IMR-90 (cell line): ENCODE results near the gene TEP1. TPM values are rescaled to one million over a fixed set of nuclear protein-coding genes. Genes with fewer than 3 reads are reported as not detected.

Experiments used
- ATAC-seq: fragments of 200-7000 bp; cut with Tn5 transposase; 2 replicates; pipeline ENCODE4 v1.9.1; 2020; ENCODE audit warnings: low read depth, mild to moderate bottlenecking, moderate library complexity
- BruUV-seq: library from RNA; stranded (reverse); fragments of 400-500 nt; replicated peaks from 2 replicates; lab custom pipeline; 2021; lab: Mats Ljungman, UMichigan
- CTCF ChIA-PET: fragments of 300-600 bp; formaldehyde crosslinking; extraction: SDS; loops from one replicate; lab custom pipeline; 2021; ENCODE audit warnings: antibody characterized with exemption; lab: Yijun Ruan, JAX
- POLR2A ChIA-PET: fragments of 300-600 bp; sonication (Branson Sonifier 250); formaldehyde crosslinking; loops from one replicate; lab custom pipeline; 2022; ENCODE audit warnings: antibody characterized with exemption; ENCODE audit not compliant: unreplicated experiment; lab: Charles Lee
- DNase-seq: peaks from one replicate; pipeline ENCODE4 v3.0.0; 2013
- H2AFZ ChIP-seq: replicated peaks from 2 replicates; pipeline ENCODE3; 2013; ENCODE audit warnings: low read length, mild to moderate bottlenecking; ENCODE audit not compliant: poor library complexity
- H2AK5ac ChIP-seq: 2 replicates; pipeline ENCODE4 v1.6.1; 2013; ENCODE audit warnings: low read depth, low read length, inconsistent platforms
- H2AK9ac ChIP-seq: replicated peaks from 2 replicates; pipeline ENCODE3; 2013; ENCODE audit warnings: mild to moderate bottlenecking, low read depth, low read length, moderate library complexity; ENCODE audit not compliant: poor library complexity
- H2BK120ac ChIP-seq: 2 replicates; pipeline ENCODE4 v1.6.1; 2013; ENCODE audit warnings: low read depth, low read length, inconsistent platforms
- H2BK15ac ChIP-seq: 3 replicates; pipeline ENCODE4 v1.6.1; 2013; ENCODE audit warnings: low read depth, low read length, inconsistent platforms
- H2BK20ac ChIP-seq: 2 replicates; pipeline ENCODE4 v1.6.1; 2013; ENCODE audit warnings: low read depth, mild to moderate bottlenecking, inconsistent platforms, low read length, moderate library complexity
- H2BK5ac ChIP-seq: 2 replicates; pipeline ENCODE4 v1.6.1; 2013; ENCODE audit warnings: mild to moderate bottlenecking, low read depth, low read length, inconsistent platforms; ENCODE audit not compliant: poor library complexity, severe bottlenecking
- H3K14ac ChIP-seq: replicated peaks from 2 replicates; pipeline ENCODE4 v1.6.1; 2013; ENCODE audit warnings: low read depth, low read length, inconsistent platforms
- H3K18ac ChIP-seq: 2 replicates; pipeline ENCODE4 v1.6.1; 2013; ENCODE audit warnings: low read depth, low read length, control low read depth
- H3K23ac ChIP-seq: 2 replicates; pipeline ENCODE4 v1.6.1; 2013; ENCODE audit warnings: low read depth, low read length, inconsistent platforms
- H3K27ac ChIP-seq: 2 replicates; pipeline ENCODE4 v1.5.1; 2013; ENCODE audit warnings: mild to moderate bottlenecking, control low read depth, low read length; ENCODE audit not compliant: insufficient read depth
- H3K27me3 ChIP-seq: 2 replicates; pipeline ENCODE4 v1.6.1; 2013; ENCODE audit warnings: low read length; ENCODE audit not compliant: control insufficient read depth, insufficient read depth
- H3K36me3 ChIP-seq: 2 replicates; pipeline ENCODE4 v1.6.1; 2013; ENCODE audit warnings: low read length, mixed read lengths; ENCODE audit not compliant: control insufficient read depth, insufficient read depth
- H3K4ac ChIP-seq: 2 replicates; pipeline ENCODE4 v1.6.1; 2013; ENCODE audit warnings: low read depth, low read length, inconsistent platforms
- H3K4me1 ChIP-seq: 2 replicates; pipeline ENCODE4 v1.6.1; 2013; ENCODE audit warnings: low read length, mixed read lengths; ENCODE audit not compliant: control insufficient read depth, insufficient read depth
- H3K4me2 ChIP-seq: 2 replicates; pipeline ENCODE4 v1.6.1; 2013; ENCODE audit warnings: low read depth, mild to moderate bottlenecking, control low read depth, low read length, moderate library complexity
- H3K4me3 ChIP-seq: 2 replicates; pipeline ENCODE4 v1.5.1; 2013; ENCODE audit warnings: low read depth, mild to moderate bottlenecking, control low read depth, low read length, moderate library complexity; ENCODE audit not compliant: insufficient read depth
- H3K56ac ChIP-seq: 2 replicates; pipeline ENCODE4 v1.6.1; 2013; ENCODE audit warnings: low read length, inconsistent platforms; ENCODE audit not compliant: insufficient read depth; ENCODE audit errors: extremely low read depth
- H3K79me1 ChIP-seq, 2 experiments: 2 replicates each; pipeline ENCODE4 v1.6.1; 2013; ENCODE audit warnings: low read length in 2 of 2, inconsistent platforms in 1 of 2, low read depth in 1 of 2
- H3K9ac ChIP-seq: 2 replicates; pipeline ENCODE4 v1.6.1; 2013; ENCODE audit warnings: low read depth, low read length, control low read depth
- H3K9me1 ChIP-seq: 2 replicates; pipeline ENCODE4 v1.6.1; 2013; ENCODE audit warnings: low read length, inconsistent platforms; ENCODE audit not compliant: insufficient read depth
- H3K9me3 ChIP-seq: 2 replicates; pipeline ENCODE4 v1.6.1; 2013; ENCODE audit warnings: low read length; ENCODE audit not compliant: control insufficient read depth, insufficient read depth
- H4K20me1 ChIP-seq: 2 replicates; pipeline ENCODE4 v1.6.1; 2013; ENCODE audit warnings: low read length, inconsistent platforms; ENCODE audit not compliant: insufficient read depth
- H4K5ac ChIP-seq: 2 replicates; pipeline ENCODE4 v1.6.1; 2013; ENCODE audit warnings: mild to moderate bottlenecking, low read depth, low read length, control low read depth
- H4K8ac ChIP-seq, 2 experiments: 2 replicates each; pipeline ENCODE4 v1.6.1; 2013; ENCODE audit warnings: low read depth in 2 of 2, low read length in 2 of 2, control low read depth in 1 of 2, inconsistent platforms in 1 of 2
- H4K91ac ChIP-seq: 2 replicates; pipeline ENCODE4 v1.6.1; 2013; ENCODE audit warnings: low read depth, low read length, inconsistent platforms; ENCODE audit not compliant: insufficient read depth
- CTCF ChIP-seq: conservative IDR thresholded peaks from 2 replicates; pipeline ENCODE4 v1.5.1; 2012; ENCODE audit warnings: mild to moderate bottlenecking, low read depth, low read length, improper control_type of control experiment
- ELK1 ChIP-seq: fragments of 150-350 bp; IDR thresholded peaks from 2 replicates; pipeline ENCODE4 v1.6.1; 2016; ENCODE audit warnings: low read depth, mild to moderate bottlenecking, low read length, moderate library complexity, borderline replicate concordance
- MAFK ChIP-seq: IDR thresholded peaks from 2 replicates; pipeline ENCODE4 v1.6.1; 2012; ENCODE audit warnings: low read depth, low read length, improper control_type of control experiment
- MXI1 ChIP-seq: IDR thresholded peaks from 2 replicates; pipeline ENCODE4 v1.6.1; 2012; ENCODE audit warnings: low read depth, mild to moderate bottlenecking, low read length, moderate library complexity, borderline replicate concordance
- NFE2L2 ChIP-seq: fragments of 150-350 bp; IDR thresholded peaks from 2 replicates; pipeline ENCODE4 v1.6.1; 2016; ENCODE audit warnings: low read depth, mild to moderate bottlenecking, low read length
- POLR2A ChIP-seq: IDR thresholded peaks from 2 replicates; pipeline ENCODE4 v1.6.1; 2012; ENCODE audit warnings: mild to moderate bottlenecking, low read depth, low read length
- USF2 ChIP-seq: fragments of 150-350 bp; IDR thresholded peaks from 2 replicates; pipeline ENCODE4 v1.6.1; 2017; ENCODE audit warnings: mild to moderate bottlenecking, antibody characterized with exemption, low read length, low read depth
- WGBS, 2 experiments: methylation state at CpG; one replicate each; pipeline versions ENCODE4 v1.1.5 to v1.1.7; 2013; ENCODE audit warnings: missing lambda C conversion rate in 2 of 2; ENCODE audit not compliant: insufficient read length in 1 of 2; ENCODE audit errors: extremely low coverage in 2 of 2; 5-methylcytosine and 5-hydroxymethylcytosine counted together
- dilution Hi-C: fragments of 300-500 bp; cut with HindIII; formaldehyde crosslinking; loops from one replicate; pipeline ENCODE4 v1.14.3; 2018; ENCODE audit warnings: low sequenced_read_pairs; ENCODE audit not compliant: unreplicated experiment
- in situ Hi-C: fragments of 300-500 bp; cut with MboI; formaldehyde crosslinking; loops from 3 replicates; pipeline ENCODE4 v1.14.3; 2019; ENCODE audit warnings: low sequenced_read_pairs, inconsistent platforms, mixed read lengths
- intact Hi-C: fragments of 100-400 bp; cut with micrococcal nuclease; formaldehyde crosslinking; loops from 2 replicates; pipeline ENCODE4 v1.10.0; 2022
- polyA plus RNA-seq, 3 experiments: library from polyadenylated mRNA; depleted of rRNA; stranded (reverse); fragments of >200 nt; gene quantifications; 2 replicates each; pipeline ENCODE4 v1.2.3, GENCODE V29; 2012; ENCODE audit warnings: low replicate concordance in 1 of 3
- total RNA-seq: library from RNA; depleted of rRNA; stranded (reverse); fragments of >200 nt; gene quantifications from 2 replicates; pipeline ENCODE4 v1.2.3, GENCODE V29; 2012

TEP1 gene
- total and polyA plus RNA-seq, 2 of the 4 experiments (the other 2 are of a cell fraction): 10.7 to 12.4 TPM

GRCh38 chr14:20446889-20447288, 33.6 kb upstream of the TEP1 start:
- H2BK120ac ChIP-seq: no peak overlapping the region
- no peak overlapping the region for H2AFZ ChIP-seq
- H3K23ac ChIP-seq: no peak overlapping the region
- no TSS peak for BruUV-seq
- H3K14ac ChIP-seq: no peak overlapping the region
- no peak overlapping the region for H3K4ac ChIP-seq
- H3K9me1 ChIP-seq: no peaks in the 10 kb centered on the region
- TF ChIP-seq MXI1 (no peak), CTCF (no peak), NFE2L2 (peak; percentile 93), USF2 (no peak), MAFK (peak; percentile 42; the same call in 1 of the 2 replicates), ELK1 (no peak), POLR2A (no peak)
- no peak overlapping the region for H3K27ac ChIP-seq
- H3K79me1 ChIP-seq: no peaks in the 10 kb centered on the region
- no peak overlapping the region for H2BK15ac ChIP-seq
- POLR2A ChIA-PET: no interaction called here
- dilution Hi-C loops (no loop called here), in situ Hi-C loops (no loop called here), intact Hi-C loops (loop anchor here (10.0 kb wide), 1 partner anchor 82 kb away; no protein-coding TSS in a partner anchor)
- no peak overlapping the region for H4K5ac ChIP-seq
- H3K27me3 ChIP-seq: no peaks in the 10 kb centered on the region
- peaks cover 32% of the 10 kb centered on the region for H3K36me3 ChIP-seq
- no peak overlapping the region for H4K8ac ChIP-seq
- WGBS, 2 experiments: 100% methylated on average over 1 of the region's 5 CpGs; no CpG with 5 or more reads in 1 of the 2 experiments
- no peak overlapping the region for H3K18ac ChIP-seq
- H3K9ac ChIP-seq: no peak overlapping the region
- no peaks in the 10 kb centered on the region for H3K4me1 ChIP-seq
- no peak overlapping the region for H3K4me2 ChIP-seq
- H2BK5ac ChIP-seq: no peak overlapping the region
- ATAC-seq (no peak), DNase-seq (no peak)
- no peak overlapping the region for H2BK20ac ChIP-seq
- no peak overlapping the region for H2AK5ac ChIP-seq
- CTCF ChIA-PET: no interaction called here
- no peak overlapping the region for H2AK9ac ChIP-seq
- no peak overlapping the region for H4K91ac ChIP-seq
- H3K56ac ChIP-seq: no peak overlapping the region
- no peak overlapping the region for H3K4me3 ChIP-seq
- no peaks in the 10 kb centered on the region for H4K20me1 ChIP-seq
- H3K9me3 ChIP-seq: no peaks in the 10 kb centered on the region
